T-helper 1 cell (primary cell): ENCODE data around the gene MT1X.

Experiments used
- DNase-seq, 5 donors: peaks; one replicate each; pipeline ENCODE4 v3.0.0-alpha.2; 2012 to 2020
- total RNA-seq, 4 donors: gene quantifications; one replicate each; lab custom pipeline; 2026; lab: John Stamatoyannopoulos, UW

MT1X gene
- total RNA-seq: 1.8 to 4.5 (median 3.1) reads per million in 4 donors

GRCh38 chr16:56681939-56682702 is at the start of gene MT1X:
MT1X (plus strand) TSS chr16:56682470; CDS start chr16:56682541, 71 bp downstream.
- DNase-seq: peak; percentile 66 to 91 (median 78)

- no peak for DNase-seq
Measured at GRCh38 chr16:56632848-56633365, 49.4 kb upstream of the MT1X start.

GRCh38 chr16:56633535-56633934 is 48.7 kb upstream of the MT1X start:
- DNase-seq: no peak

GRCh38 chr16:56634715-56635440 is 47.4 kb upstream of the MT1X start:
- no peak for DNase-seq

GRCh38 chr16:56635441-56635967 is 46.8 kb upstream of the MT1X start:
- DNase-seq: no peak

GRCh38 chr16:56636616-56637413 is 45.5 kb upstream of the MT1X start:
- DNase-seq: no peak

- DNase-seq: no peak
Measured at GRCh38 chr16:56637814-56638750, 44.2 kb upstream of the MT1X start, which contains the start of gene MT1A. MT1A (plus strand) TSS chr16:56638666; CDS start chr16:56638739, 73 bp downstream.

GRCh38 chr16:56639045-56639444 is 43.2 kb upstream of the MT1X start:
- no peak for DNase-seq

GRCh38 chr16:56640076-56640475 is 42.2 kb upstream of the MT1X start:
- no peak for DNase-seq

GRCh38 chr16:56641166-56641565 is 41.1 kb upstream of the MT1X start:
- DNase-seq: no peak

GRCh38 chr16:56643080-56643778 is 39.0 kb upstream of the MT1X start:
- DNase-seq: peak; percentile 47 to 84 (median 64)

- DNase-seq: no peak
Measured at GRCh38 chr16:56643833-56644232, 38.4 kb upstream of the MT1X start.

- DNase-seq: no peak
Measured at GRCh38 chr16:56645311-56645710, 37.0 kb upstream of the MT1X start.

GRCh38 chr16:56645838-56646237 is 36.4 kb upstream of the MT1X start:
- no peak for DNase-seq

GRCh38 chr16:56647641-56648431 is 34.4 kb upstream of the MT1X start:
- DNase-seq: no peak

- no peak for DNase-seq
Measured at GRCh38 chr16:56649271-56649670, 33.0 kb upstream of the MT1X start.

- DNase-seq: no peak
Measured at GRCh38 chr16:56649820-56650219, 32.5 kb upstream of the MT1X start.

- DNase-seq: no peak
Measured at GRCh38 chr16:56651586-56651985, 30.7 kb upstream of the MT1X start, which contains the start of gene MT1B. MT1B (plus strand) TSS chr16:56651886; CDS start chr16:56651954, 68 bp downstream.

- DNase-seq: no peak
Measured at GRCh38 chr16:56652600-56652999, 29.7 kb upstream of the MT1X start.

GRCh38 chr16:56653218-56653617 is 29.1 kb upstream of the MT1X start:
- DNase-seq: no peak
